GM21390 (cell line): ENCODE measurements around the gene FAHD2B.
"Not testable (repeated sequence)": the region's sequence is repeated elsewhere in the genome, so short reads cannot be mapped to it uniquely, and the experiment has no call there.

Source experiments
- ATAC-seq: cut with Tn5 transposase; IDR thresholded peaks from one replicate; pipeline ENCODE4 v1.9.1; 2021; ENCODE audit not compliant: unreplicated experiment

Gene FAHD2B

DNA sequence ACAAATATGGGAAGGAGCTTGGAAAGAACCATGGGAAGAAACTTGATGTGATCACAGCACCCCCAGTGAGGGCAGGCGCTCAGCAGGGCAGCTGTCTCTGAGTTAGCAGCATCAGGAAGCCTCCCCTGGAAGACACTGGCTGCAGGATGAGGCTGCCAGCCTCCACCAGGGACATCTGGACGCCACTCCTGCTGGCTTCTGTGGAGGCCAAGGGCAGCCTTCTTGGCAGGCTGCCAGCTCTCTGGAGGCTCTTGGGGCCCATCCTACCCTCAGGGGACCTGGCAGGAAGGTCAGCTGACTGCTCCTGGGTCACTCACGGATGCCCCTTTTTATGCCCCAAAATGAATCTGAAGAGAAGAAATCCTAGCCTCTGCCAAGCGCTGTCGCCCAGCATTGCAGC, 26.0 kb downstream of the FAHD2B start:
- not testable (repeated sequence) for ATAC-seq

DNA sequence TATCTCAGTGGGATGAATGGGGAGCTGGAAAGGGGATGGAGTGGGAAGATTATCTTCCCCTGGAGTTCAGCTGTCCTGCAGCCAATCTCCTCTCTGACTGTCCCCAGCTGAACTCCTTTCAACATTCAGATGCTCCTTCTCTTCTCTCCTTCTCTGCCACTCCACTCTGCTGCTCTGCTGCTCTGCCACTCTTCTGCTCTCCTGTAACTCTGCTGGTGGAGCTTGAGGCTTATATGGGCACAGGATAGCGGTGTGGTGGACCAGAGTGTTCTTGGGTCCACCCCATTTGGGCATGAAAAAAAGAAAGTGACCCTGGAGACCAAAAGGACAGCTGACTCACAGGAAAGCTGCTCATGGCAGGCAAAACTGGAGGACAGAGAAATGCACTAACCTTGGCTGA, 26.6 kb downstream of the FAHD2B start:
- no peak for ATAC-seq

DNA sequence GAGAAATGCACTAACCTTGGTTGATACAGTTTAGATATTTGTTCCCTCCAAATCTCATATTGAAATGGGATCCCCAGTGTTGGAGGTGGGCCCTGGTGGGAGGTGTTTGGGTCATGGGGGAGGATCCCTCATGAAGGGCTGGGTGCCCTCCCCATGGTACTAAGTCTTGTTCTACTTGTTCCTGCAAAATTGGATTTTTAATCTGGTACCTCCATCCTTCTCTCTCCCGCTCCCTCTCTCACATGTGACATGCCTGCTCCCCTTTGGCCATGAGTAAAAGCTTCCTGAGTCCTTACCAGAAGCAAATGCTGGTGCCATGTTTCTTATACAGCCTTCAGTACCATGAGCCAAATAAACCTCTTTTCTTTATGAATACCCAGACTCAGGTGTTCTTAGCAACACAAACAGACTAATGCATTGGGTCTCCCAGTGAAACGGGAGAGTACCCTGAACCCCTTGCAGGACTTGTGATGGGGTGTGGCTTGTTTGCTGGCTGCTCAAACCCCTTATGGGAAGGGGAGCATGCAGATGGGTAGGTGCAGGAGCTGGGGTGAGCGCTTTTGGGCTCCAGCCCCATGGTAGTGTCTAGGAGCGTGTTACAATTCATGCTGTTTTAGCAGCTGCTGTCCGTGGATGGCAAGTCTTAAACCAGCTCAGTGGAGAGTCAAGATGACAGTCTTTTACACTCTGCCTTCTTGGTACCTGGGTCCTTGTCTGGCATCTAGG, 27.2 kb downstream of the FAHD2B start:
- ATAC-seq, result no peak

DNA sequence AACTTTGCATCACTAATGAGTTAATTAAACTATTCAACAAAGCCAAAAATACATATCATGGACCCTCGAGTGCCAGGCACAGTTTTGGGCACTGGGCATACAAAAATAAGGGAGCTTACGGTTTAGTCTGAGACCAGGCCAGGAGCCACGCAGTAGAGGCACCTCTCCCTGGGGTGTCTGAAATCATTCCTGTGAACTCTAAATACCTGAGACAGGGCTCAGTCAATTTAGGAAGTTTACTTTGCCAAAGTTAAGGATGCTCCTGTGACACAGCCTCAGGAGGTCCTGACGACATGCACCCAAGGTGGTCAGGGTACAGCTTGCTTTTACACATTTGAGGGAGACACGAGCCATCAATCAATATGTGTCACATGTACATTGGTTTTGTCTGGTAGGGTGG, 28.7 kb downstream of the FAHD2B start:
- not testable (repeated sequence) for ATAC-seq

DNA sequence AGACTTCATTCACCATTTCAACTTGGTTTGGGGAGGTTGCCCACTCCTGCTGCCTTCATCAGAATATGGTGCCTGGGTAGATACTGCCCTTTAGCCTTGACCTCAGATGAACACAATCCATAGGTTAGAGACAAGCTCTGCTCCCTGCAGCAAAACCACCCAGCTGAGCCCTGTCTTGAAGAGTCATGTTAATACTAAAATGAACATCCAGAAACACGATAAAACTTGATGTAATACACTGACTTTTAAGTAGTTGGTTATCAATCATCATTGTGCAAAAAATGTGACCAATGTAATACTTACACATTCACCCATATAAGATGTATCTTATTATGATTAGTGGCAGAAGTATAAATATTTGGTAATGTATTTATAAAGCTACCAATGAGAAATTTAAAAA, 32.7 kb downstream of the FAHD2B start:
- ATAC-seq, result not testable (repeated sequence)

DNA sequence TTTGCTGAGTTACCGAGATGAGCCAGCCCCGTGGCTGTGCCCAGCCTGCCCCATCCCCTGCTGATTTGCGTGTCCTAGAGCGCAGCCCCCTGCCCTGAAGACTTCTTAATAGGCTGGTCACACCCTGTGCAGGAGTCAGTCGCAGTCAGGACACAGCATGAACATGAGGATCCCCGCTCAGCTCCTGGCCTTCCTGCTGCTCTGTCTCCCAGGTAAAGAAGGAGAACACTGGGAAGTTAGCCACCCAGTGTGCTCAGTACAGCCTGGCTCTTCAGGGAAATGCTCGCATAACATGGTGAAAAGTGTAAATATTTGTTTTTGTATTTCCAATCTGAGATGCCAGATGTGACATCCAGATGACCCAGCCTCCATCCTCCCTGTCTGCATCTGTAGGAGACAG, 34.9 kb downstream of the FAHD2B start:
- ATAC-seq, result not testable (repeated sequence)

DNA sequence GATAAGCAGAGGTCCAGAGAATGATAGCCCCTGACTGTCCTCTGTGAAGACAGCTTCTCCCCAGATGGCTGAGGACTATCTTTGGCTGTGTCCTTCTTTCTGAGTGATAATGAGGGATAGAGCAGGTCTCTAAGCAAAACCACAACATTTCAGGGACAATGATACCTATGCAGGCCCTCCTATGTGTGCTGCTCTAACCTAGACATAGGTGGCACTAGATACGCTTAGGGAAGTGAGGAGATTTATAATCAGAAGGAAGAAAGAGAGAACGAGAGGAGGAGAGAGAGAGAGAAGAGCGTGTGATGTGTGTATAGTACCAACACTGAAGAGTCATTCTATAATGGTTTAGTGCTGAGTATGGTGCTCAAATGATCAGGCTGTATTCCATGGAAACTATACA, 38.5 kb downstream of the FAHD2B start:
- ATAC-seq, result not testable (repeated sequence)

DNA sequence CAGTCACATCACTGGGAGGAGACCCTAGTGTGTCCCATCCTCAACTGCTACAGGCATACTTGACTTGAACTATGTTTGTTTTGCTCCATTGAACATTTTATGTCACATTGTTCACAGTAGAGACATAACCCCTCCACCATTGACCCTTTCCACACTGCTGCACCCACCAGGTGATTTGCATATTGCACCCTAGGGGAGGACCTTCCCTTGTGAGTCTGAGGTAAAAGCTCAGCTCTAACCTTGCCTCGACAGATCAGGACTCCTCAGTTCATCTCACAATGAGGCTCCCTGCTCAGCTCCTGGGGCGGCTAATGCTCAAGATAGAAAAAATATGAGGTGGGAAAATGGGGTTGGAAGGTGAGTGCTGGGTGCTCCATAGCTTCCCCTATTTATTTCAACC, 44.6 kb downstream of the FAHD2B start:
- not testable (repeated sequence) for ATAC-seq

DNA sequence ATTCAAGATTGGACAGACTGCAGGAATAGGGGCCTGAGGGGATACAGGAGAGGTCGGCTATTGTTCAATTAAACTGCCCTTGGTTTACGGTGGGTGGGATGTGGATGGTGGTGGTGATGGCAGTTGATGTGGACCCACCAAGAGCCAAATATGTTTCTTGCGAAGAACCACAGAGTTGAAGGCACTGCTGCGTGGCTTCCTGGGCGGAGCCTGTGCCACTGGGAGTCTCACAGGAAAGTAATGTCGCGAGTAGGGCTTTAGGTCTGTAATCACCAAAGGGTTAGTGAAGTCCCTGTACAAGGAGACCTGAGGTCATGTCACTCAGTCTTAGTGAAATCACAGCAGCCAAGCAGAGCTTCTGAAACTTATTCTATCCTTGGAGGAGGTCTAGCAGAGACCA, 46.2 kb downstream of the FAHD2B start:
- not testable (repeated sequence) for ATAC-seq

DNA sequence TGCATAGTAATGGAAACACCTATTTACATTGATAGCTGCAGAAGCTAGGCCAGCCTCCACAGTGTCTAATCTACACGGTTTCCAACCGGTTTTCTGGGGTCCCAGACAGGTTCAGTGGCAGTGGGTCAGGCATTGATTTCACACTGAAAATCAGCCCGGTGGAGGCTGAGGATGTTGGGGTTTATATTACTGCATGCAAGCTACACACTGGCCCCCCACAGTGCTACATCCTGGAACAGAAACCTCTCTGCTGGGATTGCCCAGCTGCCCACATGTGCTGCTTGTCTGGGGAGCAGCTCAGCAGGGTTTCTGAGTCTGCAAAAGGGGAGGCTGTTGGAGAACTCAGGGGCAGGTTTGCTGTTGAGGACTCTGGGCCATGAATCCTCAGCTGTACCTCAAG, 48.0 kb downstream of the FAHD2B start:
- ATAC-seq, result not testable (repeated sequence)

DNA sequence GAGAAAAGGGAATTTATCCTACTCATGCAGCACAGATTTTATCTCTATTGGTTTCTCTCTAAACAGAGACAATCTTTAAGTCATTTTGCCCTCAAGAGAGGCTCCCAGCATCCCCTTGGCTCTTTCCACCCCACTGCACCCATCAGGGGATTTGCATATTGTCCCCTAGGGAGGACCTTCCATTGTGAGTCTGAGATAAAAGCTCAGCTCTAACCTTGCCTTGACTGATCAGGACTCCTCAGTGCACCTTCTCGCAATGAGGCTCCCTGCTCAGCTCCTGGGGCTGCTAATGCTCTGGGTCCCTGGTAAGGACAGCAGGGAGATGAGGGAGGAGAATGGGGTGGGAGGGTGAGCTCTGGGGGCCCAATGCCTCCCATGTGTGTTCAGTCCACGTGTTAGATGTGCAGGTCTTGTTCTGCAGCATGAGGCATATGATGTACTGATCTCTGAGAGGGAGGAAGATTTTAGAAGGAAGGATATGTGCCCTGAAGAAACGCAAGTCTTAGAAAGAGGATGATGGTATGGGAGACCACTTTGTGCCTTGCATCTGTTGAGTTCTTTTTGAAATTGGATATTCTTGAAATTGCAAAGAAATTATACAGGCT, 48.7 kb downstream of the FAHD2B start:
- not testable (repeated sequence) for ATAC-seq
